ENCODE measurements around the gene TMEM184B. TPM values are rescaled to one million over a fixed set of nuclear protein-coding genes. Genes with fewer than 3 reads are reported as not detected.

The TMEM184B gene
- polyA plus RNA-seq, 1 donor (not counting 4 experiments of a cell fraction or from before 2014, with no cell fraction given) = 18.8 TPM

- H4K20me1 ChIP-seq (ENCODE audit: control insufficient read depth, extremely low read depth, insufficient read depth, low read length) = peaks cover 26% of the 10 kb centered on the region
- no peak for FAIRE-seq
Measured at GRCh38 chr22:38270091-38270992, 2.5 kb downstream of the TMEM184B start.

GRCh38 chr22:38269466-38269865 is 3.3 kb downstream of the TMEM184B start:
- Histone ChIP-seq H3K4me2 (ENCODE audit: control insufficient read depth, extremely low read depth, insufficient read depth, low read depth, low read length) (no peak overlapping the region), H2AFZ (ENCODE audit: control insufficient read depth, low read length) (no peak overlapping the region), H3K36me3 (ENCODE audit: control insufficient read depth in 2 of 2, extremely low read depth in 1 of 2, insufficient read depth in 2 of 2, low read length in 2 of 2) (peaks cover 12 to 14% of the 10 kb centered on the region in 2 experiments), H3K9me3 (ENCODE audit: control insufficient read depth, low read depth, low read length) (no peaks in the 10 kb centered on the region), H3K79me2 (ENCODE audit: control insufficient read depth, insufficient read depth, low read length) (peaks cover 80% of the 10 kb centered on the region), H3K9ac (ENCODE audit: control insufficient read depth, extremely low read depth, insufficient read depth, low read length) (no peak overlapping the region), H3K4me3 (ENCODE audit: control insufficient read depth in 2 of 3, extremely low read depth in 1 of 3, insufficient read depth in 2 of 3, low read depth in 1 of 3, low read length in 3 of 3) (no peak overlapping the region), H3K4me1 (ENCODE audit: control insufficient read depth, extremely low read depth, insufficient read depth, low read length) (peaks cover 16% of the 10 kb centered on the region), H3K27me3 (ENCODE audit: control insufficient read depth, extremely low read depth, insufficient read depth, low read length) (no peaks in the 10 kb centered on the region), H3K27ac (ENCODE audit: control insufficient read depth, insufficient read depth, low read length) (no peak overlapping the region), H4K20me1 (ENCODE audit: control insufficient read depth, extremely low read depth, insufficient read depth, low read length) (peaks cover 31% of the 10 kb centered on the region), H3K9me1 (ENCODE audit: control insufficient read depth, extremely low read depth, insufficient read depth, low read length) (peaks cover 6% of the 10 kb centered on the region)
- TF ChIP-seq EZH2 (IDR thresholded peaks at IDR 0.05; ENCODE audit: low read length) (no peak), CTCF (optimal IDR thresholded peaks at IDR 0.05 in 1 of 3, IDR thresholded peaks at IDR 0.05 in 1 of 3, conservative IDR thresholded peaks at IDR 0.05 in 1 of 3; ENCODE audit: extremely low read depth in 1 of 3, insufficient read depth in 2 of 3, low read length in 3 of 3) (no peak)
- FAIRE-seq (no peak), DNase-seq (ENCODE audit: low read depth, low spot score) (no peak)
- dilution Hi-C loops (cut with MboI; ENCODE audit: extremely low pct_ligation_motif_present, low sequenced_read_pairs) = no loop called here

More at GRCh38 chr22:38270091-38270992, 2.5 kb downstream of the TMEM184B start:
- no peak overlapping the region for H3K4me2 ChIP-seq (ENCODE audit: control insufficient read depth, extremely low read depth, insufficient read depth, low read depth, low read length)
- H3K4me3 ChIP-seq (ENCODE audit: control insufficient read depth in 2 of 3, extremely low read depth in 1 of 3, insufficient read depth in 2 of 3, low read depth in 1 of 3, low read length in 3 of 3) = no peak overlapping the region
- dilution Hi-C loops (cut with MboI; ENCODE audit: extremely low pct_ligation_motif_present, low sequenced_read_pairs) = no loop called here
- peaks cover 6% of the 10 kb centered on the region for H3K9me1 ChIP-seq (ENCODE audit: control insufficient read depth, extremely low read depth, insufficient read depth, low read length)
- H3K36me3 ChIP-seq (ENCODE audit: control insufficient read depth in 2 of 2, extremely low read depth in 1 of 2, insufficient read depth in 2 of 2, low read length in 2 of 2) = peaks cover 12 to 14% of the 10 kb centered on the region in 2 experiments
- H3K79me2 ChIP-seq (ENCODE audit: control insufficient read depth, insufficient read depth, low read length) = peaks cover 71% of the 10 kb centered on the region
- no peak for DNase-seq (ENCODE audit: low read depth, low spot score)
- H3K9me3 ChIP-seq (ENCODE audit: control insufficient read depth, low read depth, low read length) = no peaks in the 10 kb centered on the region
- H3K27ac ChIP-seq (ENCODE audit: control insufficient read depth, insufficient read depth, low read length) = no peak overlapping the region
- TF ChIP-seq CTCF (optimal IDR thresholded peaks at IDR 0.05 in 1 of 3, IDR thresholded peaks at IDR 0.05 in 1 of 3, conservative IDR thresholded peaks at IDR 0.05 in 1 of 3; ENCODE audit: extremely low read depth in 1 of 3, insufficient read depth in 2 of 3, low read length in 3 of 3) (no peak), EZH2 (IDR thresholded peaks at IDR 0.05; ENCODE audit: low read length) (no peak)
- peaks cover 16% of the 10 kb centered on the region for H3K4me1 ChIP-seq (ENCODE audit: control insufficient read depth, extremely low read depth, insufficient read depth, low read length)
- H3K27me3 ChIP-seq (ENCODE audit: control insufficient read depth, extremely low read depth, insufficient read depth, low read length) = no peaks in the 10 kb centered on the region
- no peak overlapping the region for H2AFZ ChIP-seq (ENCODE audit: control insufficient read depth, low read length)
- no peak overlapping the region for H3K9ac ChIP-seq (ENCODE audit: control insufficient read depth, extremely low read depth, insufficient read depth, low read length)

Data from keratinocyte (primary cell).